Liver (tissue), 9 donors: ENCODE data around the gene AFF4. TPM values are rescaled to one million over a fixed set of nuclear protein-coding genes. Genes with fewer than 3 reads are reported as not detected.
"Not testable (repeated sequence)": the region's sequence is repeated elsewhere in the genome, so short reads cannot be mapped to it uniquely, and the experiment has no call there.

Experiments
- DNase-seq: peaks from one replicate; pipeline ENCODE4 v3.0.0-alpha.2; 2017; ENCODE audit warnings: low spot score
- H3K27ac ChIP-seq, 2 donors: one replicate each; pipeline ENCODE4 v1.7.0; 2013; ENCODE audit warnings: inconsistent platforms in 2 of 2, low read length in 2 of 2, control low read depth in 1 of 2, low read depth in 1 of 2, mild to moderate bottlenecking in 1 of 2
- H3K27me3 ChIP-seq, 4 donors: one replicate each; pipeline versions ENCODE4 v1.6.1 to v1.7.0; 2013; ENCODE audit warnings: low read length in 3 of 4, inconsistent platforms in 1 of 4, mild to moderate bottlenecking in 1 of 4, moderate library complexity in 1 of 4; ENCODE audit not compliant: control insufficient read depth in 4 of 4, insufficient read depth in 4 of 4
- H3K36me3 ChIP-seq, 4 donors: one replicate each; pipeline versions ENCODE4 v1.6.1 to v1.7.0; 2013; ENCODE audit warnings: low read length in 3 of 4, mild to moderate bottlenecking in 3 of 4, low read depth in 1 of 4, moderate library complexity in 1 of 4; ENCODE audit not compliant: control insufficient read depth in 4 of 4, insufficient read depth in 3 of 4
- H3K4me1 ChIP-seq, 4 donors: one replicate each; pipeline versions ENCODE4 v1.6.1 to v1.7.0; 2013; ENCODE audit warnings: low read length in 3 of 4, mild to moderate bottlenecking in 3 of 4, moderate library complexity in 1 of 4; ENCODE audit not compliant: control insufficient read depth in 4 of 4, insufficient read depth in 4 of 4
- H3K4me3 ChIP-seq, 3 donors: one replicate each; pipeline versions ENCODE4 v1.6.1 to v1.7.0; 2013; ENCODE audit warnings: low read length in 3 of 3, control low read depth in 1 of 3, low read depth in 1 of 3, mild to moderate bottlenecking in 1 of 3
- H3K9ac ChIP-seq, 2 donors: one replicate each; pipeline ENCODE4 v1.7.0; 2013; ENCODE audit warnings: low read length in 2 of 2, mild to moderate bottlenecking in 2 of 2, moderate library complexity in 2 of 2, control low read depth in 1 of 2, low read depth in 1 of 2
- H3K9me3 ChIP-seq, 4 donors: one replicate each; pipeline versions ENCODE4 v1.6.1 to v1.7.0; 2013; ENCODE audit warnings: low read length in 3 of 4; ENCODE audit not compliant: control insufficient read depth in 4 of 4
- ATF3 ChIP-seq: IDR thresholded peaks from 2 replicates; pipeline ENCODE4 v1.6.1; 2016; ENCODE audit warnings: antibody characterized with exemption
- EGR1 ChIP-seq, 2 donors: IDR thresholded peaks; 2 replicates each; pipeline ENCODE4 v1.6.1; 2016 to 2018; ENCODE audit warnings: antibody characterized with exemption in 2 of 2, low read depth in 2 of 2
- GABPA ChIP-seq, 2 donors: IDR thresholded peaks in 1 of 2; conservative IDR thresholded peaks in 1 of 2; 2 replicates each; pipeline ENCODE4 v1.6.1; 2016; ENCODE audit warnings: antibody characterized with exemption in 2 of 2, mild to moderate bottlenecking in 1 of 2, moderate library complexity in 1 of 2
- HNF4A ChIP-seq, 2 donors: conservative IDR thresholded peaks; 2 replicates each; pipeline ENCODE4 v1.6.1; 2016; ENCODE audit warnings: antibody characterized with exemption in 2 of 2, mild to moderate bottlenecking in 2 of 2
- REST ChIP-seq: IDR thresholded peaks from 2 replicates; pipeline ENCODE4 v1.6.1; 2016; ENCODE audit warnings: antibody characterized with exemption, mild to moderate bottlenecking
- RXRA ChIP-seq, 2 donors: IDR thresholded peaks; 2 replicates each; pipeline ENCODE4 v1.6.1; 2017 to 2018; ENCODE audit warnings: antibody characterized with exemption in 2 of 2, mild to moderate bottlenecking in 1 of 2
- SP1 ChIP-seq: IDR thresholded peaks from 2 replicates; pipeline ENCODE4 v1.6.1; 2018; ENCODE audit warnings: antibody characterized with exemption, mild to moderate bottlenecking
- TAF1 ChIP-seq: conservative IDR thresholded peaks from 2 replicates; pipeline ENCODE4 v1.6.1; 2016; ENCODE audit warnings: antibody characterized with exemption, mild to moderate bottlenecking
- YY1 ChIP-seq: IDR thresholded peaks from 2 replicates; pipeline ENCODE4 v1.6.1; 2016; ENCODE audit warnings: antibody characterized with exemption, mild to moderate bottlenecking
- WGBS: extraction: QIAGEN DNeasy Blood & Tissue Kit; methylation state at CpG from one replicate; pipeline ENCODE4 v1.1.7; 2013; 5-methylcytosine and 5-hydroxymethylcytosine counted together
- polyA plus RNA-seq, 2 donors: library from polyadenylated mRNA; stranded (reverse) in 1 of 2; unstranded in 1 of 2; fragments of 200-250 nt in 1 of 2; fragments of >200 nt in 1 of 2; fragmentation: Nextera tagmentation in 1 of 2; extraction: Ambion mirVana in 1 of 2; gene quantifications; one replicate each; pipeline versions ENCODE4 v1.2.1 to v1.2.3, GENCODE V29; 2013 to 2015
- total RNA-seq, 2 donors: library from RNA; depleted of rRNA; stranded (reverse); fragments of >200 nt; gene quantifications; one replicate each; pipeline ENCODE4 v1.2.3, GENCODE V29; 2014
- TF ChIP-seq, protein P1 (sequence below): IDR thresholded peaks from 2 replicates; pipeline ENCODE4 v1.6.1; 2016; ENCODE audit warnings: antibody characterized with exemption
- TF ChIP-seq, protein P2 (sequence below): fragments of 150-350 bp; IDR thresholded peaks from 2 replicates; pipeline ENCODE4 v1.5.1; 2017; ENCODE audit warnings: improper control_type of control experiment, low read depth, low read length; ENCODE audit not compliant: missing input control
- donor health status: healthy.
- donor health status: healthy.
- donor health status: healthy.
- donor health status: healthy.
- donor health status: healthy.

The AFF4 gene
- total and polyA plus RNA-seq, 4 donors: 5.5 to 19.1 (median 16.9) TPM

- TF ChIP-seq GABPA (IDR thresholded peaks at IDR 0.05 in 1 of 2, conservative IDR thresholded peaks at IDR 0.05 in 1 of 2): no peak
- no peak for TF ChIP-seq RXRA (IDR thresholded peaks at IDR 0.05)
- no peak for TF ChIP-seq TAF1
- no peak for TF ChIP-seq REST
- no peaks in the 10 kb centered on the region for H3K9me3 ChIP-seq
- 93% methylated on average over 28 of the region's 28 CpGs for WGBS
- H3K4me1 ChIP-seq: no peaks in the 10 kb centered on the region
- H3K27me3 ChIP-seq: no peaks in the 10 kb centered on the region
- no peak overlapping the region for H3K9ac ChIP-seq
- no peak for DNase-seq
- no peaks in the 10 kb centered on the region for H3K36me3 ChIP-seq
- H3K4me3 ChIP-seq: no peak overlapping the region
- no peak overlapping the region for H3K27ac ChIP-seq
These were observed 24.3 kb upstream of the AFF4 start for GRCh38 chr5:132987531-132988408.

DNA sequence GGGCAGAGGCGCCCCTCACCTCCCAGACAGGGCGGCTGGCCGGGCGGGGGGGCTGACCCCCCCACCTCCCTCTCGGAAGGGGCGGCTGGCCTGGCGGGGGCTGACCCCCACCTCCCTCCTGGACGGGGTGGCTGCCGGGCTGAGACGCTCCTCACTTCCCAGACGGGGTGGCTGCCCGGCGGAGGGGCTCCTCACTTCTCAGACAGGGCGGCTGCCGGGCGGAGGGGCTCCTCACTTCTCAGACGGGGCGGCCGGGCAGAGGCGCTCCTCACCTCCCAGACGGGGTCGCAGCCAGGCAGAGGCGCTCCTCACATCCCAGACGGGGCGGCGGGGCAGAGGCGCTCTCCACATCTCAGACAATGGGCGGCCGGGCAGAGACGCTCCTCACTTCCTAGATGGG, 19.5 kb upstream of the AFF4 start:
- not testable (repeated sequence) for H3K4me3 ChIP-seq, H3K27ac ChIP-seq, H3K9ac ChIP-seq, H3K4me1 ChIP-seq, H3K9me3 ChIP-seq, DNase-seq, H3K36me3 ChIP-seq, H3K27me3 ChIP-seq
- WGBS: 97% methylated on average over 29 of the region's 30 CpGs

DNA sequence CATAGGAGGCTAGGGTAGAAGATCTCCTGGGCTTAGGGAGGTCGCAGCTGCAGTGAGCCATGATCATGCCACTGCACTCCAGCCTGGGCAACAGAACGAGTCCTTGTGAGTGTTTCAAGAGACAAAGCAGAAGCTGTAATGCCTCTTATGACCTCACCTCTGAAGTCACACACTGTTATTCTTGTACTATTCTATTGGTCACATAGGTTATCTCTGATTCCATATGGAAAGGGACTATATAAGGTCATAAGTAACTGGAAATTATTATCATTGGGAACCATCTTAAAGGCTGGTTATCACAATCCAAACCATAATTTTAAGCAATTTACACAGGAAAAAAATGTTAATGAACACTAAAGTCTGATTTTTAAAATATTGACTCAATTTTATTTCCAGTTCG, 17.9 kb upstream of the AFF4 start:
- no peak overlapping the region for H3K27ac ChIP-seq
- TF ChIP-seq, protein P1, sequence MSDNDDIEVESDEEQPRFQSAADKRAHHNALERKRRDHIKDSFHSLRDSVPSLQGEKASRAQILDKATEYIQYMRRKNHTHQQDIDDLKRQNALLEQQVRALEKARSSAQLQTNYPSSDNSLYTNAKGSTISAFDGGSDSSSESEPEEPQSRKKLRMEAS: no peak
- no peaks in the 10 kb centered on the region for H3K36me3 ChIP-seq
- H3K4me3 ChIP-seq: no peak overlapping the region
- no peaks in the 10 kb centered on the region for H3K27me3 ChIP-seq
- 93% methylated on average over 3 of the region's 3 CpGs for WGBS
- no peaks in the 10 kb centered on the region for H3K4me1 ChIP-seq
- H3K9me3 ChIP-seq: no peaks in the 10 kb centered on the region
- DNase-seq: no peak
- no peak overlapping the region for H3K9ac ChIP-seq

- 71% methylated on average over 2 of the region's 2 CpGs for WGBS
- DNase-seq: no peak
- Histone ChIP-seq H3K9me3 (no peaks in the 10 kb centered on the region), H3K9ac (no peak overlapping the region), H3K27me3 (no peaks in the 10 kb centered on the region), H3K4me1 (no peaks in the 10 kb centered on the region), H3K4me3 (no peak overlapping the region), H3K36me3 (no peaks in the 10 kb centered on the region), H3K27ac (no peak overlapping the region)
- TF ChIP-seq SP1 (no peak), EGR1 (IDR thresholded peaks at IDR 0.05; ENCODE audit: low read depth in 2 of 2) (no peak), YY1 (no peak), HNF4A (conservative IDR thresholded peaks at IDR 0.05) (no peak), ATF3 (no peak), REST (no peak), RXRA (IDR thresholded peaks at IDR 0.05) (no peak)
- TF ChIP-seq, protein P2, sequence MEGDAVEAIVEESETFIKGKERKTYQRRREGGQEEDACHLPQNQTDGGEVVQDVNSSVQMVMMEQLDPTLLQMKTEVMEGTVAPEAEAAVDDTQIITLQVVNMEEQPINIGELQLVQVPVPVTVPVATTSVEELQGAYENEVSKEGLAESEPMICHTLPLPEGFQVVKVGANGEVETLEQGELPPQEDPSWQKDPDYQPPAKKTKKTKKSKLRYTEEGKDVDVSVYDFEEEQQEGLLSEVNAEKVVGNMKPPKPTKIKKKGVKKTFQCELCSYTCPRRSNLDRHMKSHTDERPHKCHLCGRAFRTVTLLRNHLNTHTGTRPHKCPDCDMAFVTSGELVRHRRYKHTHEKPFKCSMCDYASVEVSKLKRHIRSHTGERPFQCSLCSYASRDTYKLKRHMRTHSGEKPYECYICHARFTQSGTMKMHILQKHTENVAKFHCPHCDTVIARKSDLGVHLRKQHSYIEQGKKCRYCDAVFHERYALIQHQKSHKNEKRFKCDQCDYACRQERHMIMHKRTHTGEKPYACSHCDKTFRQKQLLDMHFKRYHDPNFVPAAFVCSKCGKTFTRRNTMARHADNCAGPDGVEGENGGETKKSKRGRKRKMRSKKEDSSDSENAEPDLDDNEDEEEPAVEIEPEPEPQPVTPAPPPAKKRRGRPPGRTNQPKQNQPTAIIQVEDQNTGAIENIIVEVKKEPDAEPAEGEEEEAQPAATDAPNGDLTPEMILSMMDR: no peak
- TF ChIP-seq, protein P1: no peak
These were observed 16.5 kb upstream of the AFF4 start for GRCh38 chr5:132979976-132980375.
